CD4-positive, alpha-beta T cell (primary cell): ENCODE measurements around the gene SLC7A6. TPM values are rescaled to one million over a fixed set of nuclear protein-coding genes. Genes with fewer than 3 reads are reported as not detected.
A peak's percentile ranks its signal among the peaks of the same experiment; 100 is the strongest.

Experiments
- ATAC-seq: fragments of 200-7000 bp; cut with Tn5 transposase; one replicate; pipeline ENCODE4 v1.10.0; 2022; ENCODE audit warnings: mild to moderate bottlenecking; ENCODE audit not compliant: poor library complexity
- CTCF ChIA-PET: fragments of 350-600 bp; sonication (Branson Sonifier 250); formaldehyde crosslinking; loops from one replicate; lab custom pipeline; 2021; ENCODE audit warnings: antibody characterized with exemption, inconsistent platforms; lab: Charles Lee
- POLR2A ChIA-PET: fragments of 350-600 bp; sonication (Branson Sonifier 250); formaldehyde crosslinking; loops from one replicate; lab custom pipeline; 2021; ENCODE audit warnings: antibody characterized with exemption, inconsistent platforms; lab: Charles Lee
- DNase-seq, 14 experiments: peaks; one replicate each; pipeline ENCODE4 v3.0.0-alpha.2; 2013 to 2020; ENCODE audit warnings: mixed read lengths in 2 of 14
- H3K27ac ChIP-seq, 2 donors: one replicate each; pipeline versions ENCODE4 v1.5.1 to v1.7.0; 2013; ENCODE audit warnings: low read length in 2 of 2, low read depth in 1 of 2, mild to moderate bottlenecking in 1 of 2
- H3K27me3 ChIP-seq, 2 experiments: 1 replicate in 1 of 2; 2 replicates in 1 of 2; pipeline versions ENCODE4 v1.6.1 to v1.7.0; 2013; ENCODE audit warnings: low read length in 2 of 2, control low read depth in 1 of 2, mild to moderate bottlenecking in 1 of 2, moderate library complexity in 1 of 2; ENCODE audit not compliant: insufficient read depth in 2 of 2, control insufficient read depth in 1 of 2
- H3K36me3 ChIP-seq: one replicate; pipeline ENCODE4 v1.6.1; 2013; ENCODE audit warnings: low read length, control low read depth; ENCODE audit not compliant: insufficient read depth
- H3K4me1 ChIP-seq: one replicate; pipeline ENCODE4 v1.6.1; 2013; ENCODE audit warnings: low read length, control low read depth; ENCODE audit not compliant: insufficient read depth
- H3K4me3 ChIP-seq: one replicate; pipeline ENCODE4 v1.5.1; 2013; ENCODE audit warnings: mild to moderate bottlenecking, low read length, moderate library complexity
- H3K9me3 ChIP-seq, 2 experiments: 1 replicate in 1 of 2; 2 replicates in 1 of 2; pipeline versions ENCODE4 v1.6.1 to v1.7.0; 2013; ENCODE audit warnings: low read length in 2 of 2, mild to moderate bottlenecking in 2 of 2, control low read depth in 1 of 2, moderate library complexity in 1 of 2; ENCODE audit not compliant: control insufficient read depth in 1 of 2, insufficient read depth in 1 of 2
- H3K27ac Mint-ChIP-seq: one replicate; pipeline ENCODE4 v1.8.0; 2020; ENCODE audit warnings: mixed read lengths
- H3K27me3 Mint-ChIP-seq: one replicate; pipeline ENCODE4 v1.8.0; 2021; ENCODE audit warnings: mixed read lengths
- H3K36me3 Mint-ChIP-seq: one replicate; pipeline ENCODE4 v1.8.0; 2021; ENCODE audit warnings: low read depth, mixed read lengths
- H3K4me1 Mint-ChIP-seq: one replicate; pipeline ENCODE4 v1.8.0; 2021; ENCODE audit warnings: low read depth, mixed read lengths
- H3K4me3 Mint-ChIP-seq: one replicate; pipeline ENCODE4 v1.8.0; 2020; ENCODE audit warnings: mild to moderate bottlenecking, mixed read lengths
- H3K9me3 Mint-ChIP-seq: one replicate; pipeline ENCODE4 v1.8.0; 2020; ENCODE audit warnings: mixed read lengths
- intact Hi-C, 2 experiments: fragments of 100-400 bp; cut with DNase I in 1 of 2; cut with micrococcal nuclease in 1 of 2; formaldehyde crosslinking; loops; one replicate each; pipeline versions ENCODE4 v1.15.1 to v1.9.0; 2023 to 2025; cut with DNase I, micrococcal nuclease
- total RNA-seq, 174 experiments: library from RNA in 2 of 174; stranded (reverse) in 2 of 174; gene quantifications; one replicate each; pipeline ENCODE4 v1.2.3 and lab custom pipeline; 2021 to 2026
- TF ChIP-seq, protein P1 (sequence below): fragments of 200-600 bp; IDR thresholded peaks from one replicate; pipeline ENCODE4 v1.8.0; 2022; ENCODE audit warnings: antibody characterized with exemption, mild to moderate bottlenecking

SLC7A6 gene
- total RNA-seq, 2 experiments from 2014 or later, result 187 to 197 TPM

- peaks cover 69% of the 10 kb centered on the region for H3K36me3 ChIP-seq
- H3K9me3 Mint-ChIP-seq, result no peaks in the 10 kb centered on the region
Measured at GRCh38 chr16:68223072-68223471, 41.3 kb upstream of the SLC7A6 start.

GRCh38 chr16:68226116-68226515 is 38.2 kb upstream of the SLC7A6 start:
- H3K4me3 Mint-ChIP-seq, result no peak overlapping the region
- intact Hi-C loops, result loop anchor here (5.0 kb wide), 3 partner anchors 49 to 704 kb away; partner anchors contain the start of gene NRN1L (in 1 of the 2)
- peaks cover 45% of the 10 kb centered on the region for H3K4me1 Mint-ChIP-seq

More at GRCh38 chr16:68223072-68223471, 41.3 kb upstream of the SLC7A6 start:
- Mint-ChIP-seq H3K27me3 (no peaks in the 10 kb centered on the region), H3K36me3 (peaks cover 43% of the 10 kb centered on the region), H3K4me3 (no peak overlapping the region), H3K27ac (peak overlapping the region; percentile 69), H3K4me1 (peaks cover 36% of the 10 kb centered on the region)
- ChIA-PET POLR2A (interaction anchor here (1.1 kb wide), 1 partner anchor 8 kb away, joined by 3 read pairs; no protein-coding TSS in a partner anchor), CTCF (interaction anchor here (1.4 kb wide), 1 partner anchor 52 kb away, joined by 3 read pairs; no protein-coding TSS in a partner anchor)
- H3K4me1 ChIP-seq, result peaks cover 19% of the 10 kb centered on the region
- ATAC-seq (no peak), DNase-seq (no peak)
- no peak overlapping the region for H3K27ac ChIP-seq
- H3K9me3 ChIP-seq, result no peaks in the 10 kb centered on the region
- no peak overlapping the region for H3K4me3 ChIP-seq
- no peaks in the 10 kb centered on the region for H3K27me3 ChIP-seq
- intact Hi-C loops, result no loop called here
- TF ChIP-seq, protein P1, sequence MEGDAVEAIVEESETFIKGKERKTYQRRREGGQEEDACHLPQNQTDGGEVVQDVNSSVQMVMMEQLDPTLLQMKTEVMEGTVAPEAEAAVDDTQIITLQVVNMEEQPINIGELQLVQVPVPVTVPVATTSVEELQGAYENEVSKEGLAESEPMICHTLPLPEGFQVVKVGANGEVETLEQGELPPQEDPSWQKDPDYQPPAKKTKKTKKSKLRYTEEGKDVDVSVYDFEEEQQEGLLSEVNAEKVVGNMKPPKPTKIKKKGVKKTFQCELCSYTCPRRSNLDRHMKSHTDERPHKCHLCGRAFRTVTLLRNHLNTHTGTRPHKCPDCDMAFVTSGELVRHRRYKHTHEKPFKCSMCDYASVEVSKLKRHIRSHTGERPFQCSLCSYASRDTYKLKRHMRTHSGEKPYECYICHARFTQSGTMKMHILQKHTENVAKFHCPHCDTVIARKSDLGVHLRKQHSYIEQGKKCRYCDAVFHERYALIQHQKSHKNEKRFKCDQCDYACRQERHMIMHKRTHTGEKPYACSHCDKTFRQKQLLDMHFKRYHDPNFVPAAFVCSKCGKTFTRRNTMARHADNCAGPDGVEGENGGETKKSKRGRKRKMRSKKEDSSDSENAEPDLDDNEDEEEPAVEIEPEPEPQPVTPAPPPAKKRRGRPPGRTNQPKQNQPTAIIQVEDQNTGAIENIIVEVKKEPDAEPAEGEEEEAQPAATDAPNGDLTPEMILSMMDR, result no peak

GRCh38 chr16:68227183-68227793 is 37.0 kb upstream of the SLC7A6 start:
- peaks cover 39% of the 10 kb centered on the region for H3K4me1 Mint-ChIP-seq
- Histone ChIP-seq H3K27me3 (no peaks in the 10 kb centered on the region), H3K27ac (peak overlapping the region; percentile 47 to 61), H3K4me3 (no peak overlapping the region), H3K36me3 (peaks cover 68% of the 10 kb centered on the region), H3K4me1 (peaks cover 23% of the 10 kb centered on the region), H3K9me3 (no peaks in the 10 kb centered on the region)
- CTCF ChIA-PET, result interaction anchor here (0.6 to 2.9 kb wide), 9 partner anchors 10 to 1599 kb away, joined by 3 to 20 read pairs (median 3); partner anchors contain the start of genes ATP6V0D1 and SLC7A6
- POLR2A ChIA-PET, result interaction anchor here (0.6 to 1.9 kb wide), 6 partner anchors 10 to 142 kb away, joined by 3 to 10 read pairs (median 3); partner anchors contain the start of genes ESRP2 and NFATC3
- intact Hi-C loops, result loop anchor here (5.0 kb wide), 3 partner anchors 50 to 705 kb away; partner anchors contain the start of gene NRN1L (in 1 of the 2)
- TF ChIP-seq, protein P1, result no peak
- H3K36me3 Mint-ChIP-seq, result peaks cover 30% of the 10 kb centered on the region
- no peaks in the 10 kb centered on the region for H3K9me3 Mint-ChIP-seq
- H3K4me3 Mint-ChIP-seq, result no peak overlapping the region
- ATAC-seq, result peak; percentile 28
- DNase-seq, result peak in 3 of 14 experiments; percentile 21 to 43 (median 29)
- no peaks in the 10 kb centered on the region for H3K27me3 Mint-ChIP-seq
- peak overlapping the region; percentile 47 for H3K27ac Mint-ChIP-seq

More at GRCh38 chr16:68226116-68226515, 38.2 kb upstream of the SLC7A6 start:
- H3K4me3 ChIP-seq, result no peak overlapping the region
- no peak overlapping the region for H3K27ac ChIP-seq
- no peaks in the 10 kb centered on the region for H3K9me3 ChIP-seq
- Mint-ChIP-seq H3K27ac (peak overlapping the region; percentile 47), H3K36me3 (peaks cover 39% of the 10 kb centered on the region), H3K27me3 (no peaks in the 10 kb centered on the region), H3K9me3 (no peaks in the 10 kb centered on the region)
- no peak for DNase-seq
- CTCF ChIA-PET, result interaction anchor here (2.9 kb wide), 1 partner anchor 133 kb away, joined by 20 read pairs; no protein-coding TSS in a partner anchor
- H3K4me1 ChIP-seq, result peaks cover 23% of the 10 kb centered on the region
- POLR2A ChIA-PET, result interaction anchor here (1.9 kb wide), 1 partner anchor 11 kb away, joined by 10 read pairs; the partner anchor contains the start of gene ESRP2
- H3K27me3 ChIP-seq, result no peaks in the 10 kb centered on the region
- TF ChIP-seq, protein P1, result no peak
- peaks cover 77% of the 10 kb centered on the region for H3K36me3 ChIP-seq
- ATAC-seq, result no peak
